Loucy (cell line): ENCODE measurements around the gene BMPR1B.

ENCODE experiments used
- EZH2phosphoT487 ChIP-seq: fragments of 200-600 bp; IDR thresholded peaks from 2 replicates; pipeline ENCODE4 v1.6.1; 2018; ENCODE audit warnings: antibody characterized with exemption, mild to moderate bottlenecking, moderate library complexity, borderline replicate concordance
- TF ChIP-seq, protein P1 (sequence below): fragments of 200-600 bp; sonication (generic); conservative IDR thresholded peaks from 2 replicates; pipeline ENCODE4 v1.5.1; 2014; ENCODE audit warnings: mild to moderate bottlenecking, antibody characterized with exemption, low read length

DNA sequence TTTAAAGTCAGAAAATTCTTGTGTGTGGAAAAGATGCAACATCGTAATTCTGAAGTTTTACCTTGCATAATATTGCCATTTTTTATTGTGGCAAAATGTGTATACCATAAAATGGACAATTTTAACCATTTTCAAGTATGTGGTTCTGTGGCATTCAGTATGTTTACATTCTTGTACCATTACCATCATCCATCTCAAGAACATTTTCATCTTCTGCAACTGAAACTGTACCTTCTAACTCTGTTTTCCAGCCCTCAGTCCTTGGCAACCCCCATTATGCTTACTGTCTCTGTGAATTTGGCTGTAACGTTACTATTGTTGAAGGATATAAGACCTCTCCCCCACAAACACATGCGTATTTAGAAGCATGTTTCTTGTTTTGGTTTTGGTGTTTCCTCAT, 123.2 kb downstream of the BMPR1B start:
- TF ChIP-seq, protein P1, sequence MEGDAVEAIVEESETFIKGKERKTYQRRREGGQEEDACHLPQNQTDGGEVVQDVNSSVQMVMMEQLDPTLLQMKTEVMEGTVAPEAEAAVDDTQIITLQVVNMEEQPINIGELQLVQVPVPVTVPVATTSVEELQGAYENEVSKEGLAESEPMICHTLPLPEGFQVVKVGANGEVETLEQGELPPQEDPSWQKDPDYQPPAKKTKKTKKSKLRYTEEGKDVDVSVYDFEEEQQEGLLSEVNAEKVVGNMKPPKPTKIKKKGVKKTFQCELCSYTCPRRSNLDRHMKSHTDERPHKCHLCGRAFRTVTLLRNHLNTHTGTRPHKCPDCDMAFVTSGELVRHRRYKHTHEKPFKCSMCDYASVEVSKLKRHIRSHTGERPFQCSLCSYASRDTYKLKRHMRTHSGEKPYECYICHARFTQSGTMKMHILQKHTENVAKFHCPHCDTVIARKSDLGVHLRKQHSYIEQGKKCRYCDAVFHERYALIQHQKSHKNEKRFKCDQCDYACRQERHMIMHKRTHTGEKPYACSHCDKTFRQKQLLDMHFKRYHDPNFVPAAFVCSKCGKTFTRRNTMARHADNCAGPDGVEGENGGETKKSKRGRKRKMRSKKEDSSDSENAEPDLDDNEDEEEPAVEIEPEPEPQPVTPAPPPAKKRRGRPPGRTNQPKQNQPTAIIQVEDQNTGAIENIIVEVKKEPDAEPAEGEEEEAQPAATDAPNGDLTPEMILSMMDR = no peak
- no peak for TF ChIP-seq EZH2phosphoT487
